HCT116 (cell line): ENCODE results near the gene MAP3K10. TPM values are rescaled to one million over a fixed set of nuclear protein-coding genes. Genes with fewer than 3 reads are reported as not detected.

Experiments used
- ATAC-seq: fragments of 200-7000 bp; cut with Tn5 transposase; 2 replicates; pipeline ENCODE4 v1.9.1; 2020; ENCODE audit warnings: mild to moderate bottlenecking, moderate library complexity
- BruUV-seq: library from RNA; stranded (reverse); fragments of 400-500 nt; replicated peaks from 2 replicates; lab custom pipeline; 2021; lab: Mats Ljungman, UMichigan
- CTCF ChIA-PET: fragments of 300-600 bp; sonication (Branson Sonifier 250); formaldehyde crosslinking; loops from one replicate; lab custom pipeline; 2021; ENCODE audit warnings: antibody characterized with exemption; lab: Charles Lee
- POLR2A ChIA-PET: fragments of 300-600, 350-600 bp; sonication (Branson Sonifier 250); formaldehyde crosslinking; loops from one replicate; lab custom pipeline; 2021; ENCODE audit warnings: antibody characterized with exemption; lab: Charles Lee
- RAD21 ChIA-PET, 2 experiments: fragments of 300-600 bp; sonication (Branson Sonifier 250); formaldehyde crosslinking; loops; one replicate each; lab custom pipeline; 2023; ENCODE audit warnings: low total read pairs in 2 of 2; ENCODE audit not compliant: uncharacterized antibody in 2 of 2, unreplicated experiment in 2 of 2, low non-redundant PET in 1 of 2; lab: Charles Lee
- DNase-seq: peaks from one replicate; pipeline ENCODE4 v3.0.0-alpha.2; 2010; ENCODE audit warnings: low read depth, low spot score
- H2AFZ ChIP-seq: fragments of 200-600 bp; shearing (Covaris generic), sonication (generic); 2 replicates; pipeline ENCODE4 v1.6.1; 2017; ENCODE audit warnings: low read depth, mixed run types, mixed read lengths, antibody characterized with exemption, low read length; ENCODE audit not compliant: poor library complexity, severe bottlenecking
- H3K27ac ChIP-seq: 2 replicates; pipeline ENCODE4 v1.5.1; 2012; ENCODE audit warnings: low read depth, low read length
- H3K27me3 ChIP-seq: fragments of 200-600 bp; sonication (generic); 2 replicates; pipeline ENCODE4 v1.6.1; 2016; ENCODE audit warnings: mixed run types, low read length, mixed read lengths; ENCODE audit not compliant: insufficient read depth
- H3K36me3 ChIP-seq, 2 experiments: fragments of 200-500 bp in 1 of 2; fragments of 200-600 bp in 1 of 2; sonication (Bioruptor generic) in 1 of 2; sonication (generic) in 1 of 2; 2 replicates each; pipeline versions ENCODE4 v1.5.1 to v1.6.1; 2014 to 2016; ENCODE audit warnings: low read length in 2 of 2, inconsistent platforms in 1 of 2, mixed read lengths in 1 of 2, mixed run types in 1 of 2; ENCODE audit not compliant: insufficient read depth in 2 of 2, control insufficient read depth in 1 of 2
- H3K4me1 ChIP-seq, 2 experiments: fragments of 200-600 bp in 1 of 2; sonication (generic) in 1 of 2; 2 replicates each; pipeline versions ENCODE4 v1.5.1 to v1.6.1; 2012 to 2017; ENCODE audit warnings: low read length in 2 of 2, inconsistent platforms in 1 of 2, mild to moderate bottlenecking in 1 of 2, mixed read lengths in 1 of 2, mixed run types in 1 of 2, moderate library complexity in 1 of 2; ENCODE audit not compliant: insufficient read depth in 2 of 2, control insufficient read depth in 1 of 2
- H3K4me2 ChIP-seq: fragments of 200-600 bp; sonication (generic); 2 replicates; pipeline ENCODE4 v1.6.1; 2017; ENCODE audit warnings: mixed run types, low read length, mixed read lengths
- H3K4me3 ChIP-seq, 2 experiments: fragments of 200-600 bp in 1 of 2; sonication (generic) in 1 of 2; replicated peaks in 1 of 2; 2 replicates each; pipeline ENCODE4 v1.5.1; 2011 to 2016; ENCODE audit warnings: low read length in 2 of 2, control low read depth in 1 of 2, low read depth in 1 of 2, mild to moderate bottlenecking in 1 of 2, mixed read lengths in 1 of 2, mixed run types in 1 of 2
- H3K79me2 ChIP-seq: fragments of 200-600 bp; sonication (generic); 2 replicates; pipeline ENCODE4 v1.6.1; 2017; ENCODE audit warnings: mild to moderate bottlenecking, mixed run types, low read length, moderate library complexity, mixed read lengths; ENCODE audit not compliant: insufficient read depth
- H3K9ac ChIP-seq: fragments of 200-600 bp; sonication (generic); 2 replicates; pipeline ENCODE4 v1.6.1; 2016; ENCODE audit warnings: low read length, mixed read lengths
- H3K9me2 ChIP-seq: fragments of 200-600 bp; sonication (generic), shearing (Covaris generic); 2 replicates; pipeline ENCODE4 v1.6.1; 2017; ENCODE audit warnings: mixed run types, mild to moderate bottlenecking, moderate library complexity; ENCODE audit not compliant: insufficient read depth
- H3K9me3 ChIP-seq, 2 experiments: fragments of 200-500 bp in 1 of 2; fragments of 200-600 bp in 1 of 2; sonication (Bioruptor generic) in 1 of 2; sonication (generic) in 1 of 2; 2 replicates each; pipeline ENCODE4 v1.6.1; 2014 to 2017; ENCODE audit warnings: low read length in 2 of 2, mixed read lengths in 2 of 2, inconsistent platforms in 1 of 2, low read depth in 1 of 2, mild to moderate bottlenecking in 1 of 2, mixed run types in 1 of 2, moderate library complexity in 1 of 2; ENCODE audit not compliant: control insufficient read depth in 1 of 2, insufficient read depth in 1 of 2
- H4K20me1 ChIP-seq: fragments of 200-600 bp; sonication (generic), shearing (Covaris generic); 2 replicates; pipeline ENCODE4 v1.6.1; 2017; ENCODE audit warnings: mixed run types, mild to moderate bottlenecking, moderate library complexity; ENCODE audit not compliant: insufficient read depth
- CBX3 ChIP-seq: IDR thresholded peaks from 2 replicates; pipeline ENCODE4 v1.6.1; 2012; ENCODE audit warnings: low read depth
- CEBPB ChIP-seq: IDR thresholded peaks from 2 replicates; pipeline ENCODE4 v1.6.1; 2012; ENCODE audit warnings: low read depth
- EGR1 ChIP-seq: IDR thresholded peaks from 2 replicates; pipeline ENCODE4 v1.6.1; 2012; ENCODE audit warnings: low read depth
- EZH2 ChIP-seq: fragments of 200-600 bp; sonication (generic); IDR thresholded peaks from 2 replicates; pipeline ENCODE4 v1.6.1; 2017; ENCODE audit warnings: antibody characterized with exemption, mixed run types
- FOSL1 ChIP-seq: IDR thresholded peaks from 2 replicates; pipeline ENCODE4 v1.6.1; 2012; ENCODE audit warnings: low read depth
- POLR2A ChIP-seq: IDR thresholded peaks from 2 replicates; pipeline ENCODE4 v1.7.0; 2011; ENCODE audit warnings: borderline replicate concordance; ENCODE audit not compliant: insufficient read depth, insufficient read length; ENCODE audit errors: extremely low read depth
- RAD21 ChIP-seq: IDR thresholded peaks from 2 replicates; pipeline ENCODE4 v1.6.1; 2012; ENCODE audit warnings: low read depth, mild to moderate bottlenecking
- TCF7L2 ChIP-seq: IDR thresholded peaks from 2 replicates; pipeline ENCODE4 v1.7.0; 2011; ENCODE audit warnings: borderline replicate concordance, inconsistent platforms; ENCODE audit not compliant: insufficient read depth, insufficient read length; ENCODE audit errors: extremely low read depth
- ZNF274 ChIP-seq: fragments of 200-500 bp; sonication (Bioruptor generic); IDR thresholded peaks from 2 replicates; pipeline ENCODE4 v1.6.1; 2014; ENCODE audit warnings: mild to moderate bottlenecking, low read depth, low read length, inconsistent platforms
- intact Hi-C: fragments of 100-400 bp; cut with micrococcal nuclease; formaldehyde crosslinking; loops from 2 replicates; pipeline ENCODE4 v1.10.0; 2022
- total RNA-seq: library from RNA; stranded (reverse); gene quantifications from one replicate; pipeline ENCODE4 v1.2.1, GENCODE V29; 2021; ENCODE audit not compliant: unreplicated experiment
- TF ChIP-seq, protein P1 (sequence below): IDR thresholded peaks from 2 replicates; pipeline ENCODE4 v1.6.1; 2012
- TF ChIP-seq, protein P2 (sequence below), 3 experiments: fragments of 200-600 bp in 1 of 3; sonication (generic) in 1 of 3; IDR thresholded peaks in 2 of 3; conservative IDR thresholded peaks in 1 of 3; 2 replicates each; pipeline ENCODE4 v1.5.1; 2012 to 2017; ENCODE audit warnings: low read depth in 2 of 3, low read length in 2 of 3, antibody characterized with exemption in 1 of 3, borderline replicate concordance in 1 of 3, control low read depth in 1 of 3, mild to moderate bottlenecking in 1 of 3, mixed read lengths in 1 of 3, mixed run types in 1 of 3, moderate library complexity in 1 of 3; ENCODE audit not compliant: insufficient read depth in 1 of 3

Gene MAP3K10
- total RNA-seq, 1 experiment from 2014 or later: 17.3 TPM

DNA sequence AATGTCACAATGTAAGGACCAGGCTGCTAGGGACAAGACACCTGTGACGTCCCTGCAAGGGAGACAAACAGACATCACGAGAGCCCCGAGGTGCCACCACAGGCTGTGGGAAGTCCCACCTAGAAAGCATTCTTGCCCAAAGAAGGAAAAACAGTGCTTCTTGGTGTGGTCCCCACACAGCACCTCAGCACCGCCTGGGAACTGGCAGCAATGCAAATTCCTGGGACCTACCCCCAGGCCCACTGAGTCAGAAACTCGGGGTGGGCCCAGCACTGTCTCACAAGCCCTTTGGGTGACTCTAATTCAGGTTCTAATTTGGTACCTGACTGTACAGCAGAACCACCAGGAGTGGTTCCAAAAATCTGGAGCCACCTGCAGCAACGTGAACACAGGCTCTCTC, 49.1 kb downstream of the MAP3K10 start:
- H3K27ac ChIP-seq: no peak overlapping the region
- no peaks in the 10 kb centered on the region for H4K20me1 ChIP-seq
- no peak overlapping the region for H2AFZ ChIP-seq
- DNase-seq (no peak), ATAC-seq (no peak)
- H3K79me2 ChIP-seq: peaks cover 10% of the 10 kb centered on the region; the same call in 1 of the 2 replicates
- no peak overlapping the region for H3K9ac ChIP-seq
- ChIA-PET POLR2A (no interaction called here), CTCF (no interaction called here), RAD21 (no interaction called here)
- no TSS peak for BruUV-seq
- no peak overlapping the region for H3K4me2 ChIP-seq
- no peaks in the 10 kb centered on the region for H3K9me3 ChIP-seq
- no peaks in the 10 kb centered on the region for H3K9me2 ChIP-seq
- no peaks in the 10 kb centered on the region for H3K27me3 ChIP-seq
- no peak overlapping the region for H3K4me3 ChIP-seq
- TF ChIP-seq EGR1 (no peak), CEBPB (no peak), ZNF274 (no peak)
- TF ChIP-seq, protein P1, sequence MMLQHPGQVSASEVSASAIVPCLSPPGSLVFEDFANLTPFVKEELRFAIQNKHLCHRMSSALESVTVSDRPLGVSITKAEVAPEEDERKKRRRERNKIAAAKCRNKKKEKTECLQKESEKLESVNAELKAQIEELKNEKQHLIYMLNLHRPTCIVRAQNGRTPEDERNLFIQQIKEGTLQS: no peak
- TF ChIP-seq, protein P2, sequence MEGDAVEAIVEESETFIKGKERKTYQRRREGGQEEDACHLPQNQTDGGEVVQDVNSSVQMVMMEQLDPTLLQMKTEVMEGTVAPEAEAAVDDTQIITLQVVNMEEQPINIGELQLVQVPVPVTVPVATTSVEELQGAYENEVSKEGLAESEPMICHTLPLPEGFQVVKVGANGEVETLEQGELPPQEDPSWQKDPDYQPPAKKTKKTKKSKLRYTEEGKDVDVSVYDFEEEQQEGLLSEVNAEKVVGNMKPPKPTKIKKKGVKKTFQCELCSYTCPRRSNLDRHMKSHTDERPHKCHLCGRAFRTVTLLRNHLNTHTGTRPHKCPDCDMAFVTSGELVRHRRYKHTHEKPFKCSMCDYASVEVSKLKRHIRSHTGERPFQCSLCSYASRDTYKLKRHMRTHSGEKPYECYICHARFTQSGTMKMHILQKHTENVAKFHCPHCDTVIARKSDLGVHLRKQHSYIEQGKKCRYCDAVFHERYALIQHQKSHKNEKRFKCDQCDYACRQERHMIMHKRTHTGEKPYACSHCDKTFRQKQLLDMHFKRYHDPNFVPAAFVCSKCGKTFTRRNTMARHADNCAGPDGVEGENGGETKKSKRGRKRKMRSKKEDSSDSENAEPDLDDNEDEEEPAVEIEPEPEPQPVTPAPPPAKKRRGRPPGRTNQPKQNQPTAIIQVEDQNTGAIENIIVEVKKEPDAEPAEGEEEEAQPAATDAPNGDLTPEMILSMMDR (IDR thresholded peaks at IDR 0.05 in 2 of 3, conservative IDR thresholded peaks at IDR 0.05 in 1 of 3; ENCODE audit: borderline replicate concordance in 1 of 3, insufficient read depth in 1 of 3, low read depth in 2 of 3, low read length in 2 of 3): no peak
- peaks cover 6 to 11% of the 10 kb centered on the region in 2 experiments; a peak in 3 of 4 replicates for H3K36me3 ChIP-seq
- intact Hi-C loops: no loop called here
- H3K4me1 ChIP-seq: no peaks in the 10 kb centered on the region

DNA sequence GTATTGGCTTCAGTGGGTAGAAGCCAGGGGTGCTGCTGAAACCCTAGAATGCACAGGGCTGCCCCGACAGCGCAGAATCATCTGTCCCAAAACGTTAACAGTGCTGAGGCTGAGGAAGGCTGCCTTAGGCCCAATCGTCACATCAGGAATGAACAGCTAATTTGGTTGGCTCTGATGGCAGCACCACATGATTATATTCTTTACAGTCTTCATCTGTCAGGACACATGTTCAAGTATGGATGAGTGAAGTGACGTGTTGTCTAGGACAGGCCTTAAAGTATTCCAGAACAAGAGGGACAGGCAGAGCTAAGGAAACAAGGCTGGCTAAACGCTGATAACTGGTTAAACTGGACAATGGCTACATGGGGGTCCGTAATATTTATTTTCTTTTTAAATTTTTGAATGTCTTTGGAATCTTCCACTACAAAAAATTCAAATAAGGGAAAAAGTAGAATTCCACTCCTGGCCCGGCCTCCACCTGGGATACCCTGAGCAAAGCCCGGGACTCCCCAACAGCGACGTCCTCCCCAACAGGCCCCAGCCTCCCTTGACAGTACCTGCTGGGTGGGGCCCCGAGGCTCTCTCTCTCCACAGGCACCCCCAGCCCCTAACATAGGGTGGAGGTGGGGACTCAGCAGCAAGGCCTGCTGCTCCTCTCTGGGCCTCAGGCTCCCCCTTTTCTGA, 50.0 kb downstream of the MAP3K10 start:
- Histone ChIP-seq H4K20me1 (no peaks in the 10 kb centered on the region), H3K36me3 (peaks cover 2 to 11% of the 10 kb centered on the region in 2 experiments; a peak in 3 of 4 replicates), H3K4me2 (no peak overlapping the region), H3K27me3 (no peaks in the 10 kb centered on the region), H3K9ac (no peak overlapping the region), H3K9me2 (no peaks in the 10 kb centered on the region), H3K4me1 (no peaks in the 10 kb centered on the region), H3K79me2 (peaks cover 11% of the 10 kb centered on the region; the same call in 1 of the 2 replicates), H3K27ac (no peak overlapping the region), H2AFZ (no peak overlapping the region), H3K9me3 (no peaks in the 10 kb centered on the region), H3K4me3 (no peak overlapping the region)
- CTCF ChIA-PET: no interaction called here
- TF ChIP-seq ZNF274 (no peak), EZH2 (no peak), RAD21 (no peak), EGR1 (no peak), FOSL1 (no peak), POLR2A (no peak), CBX3 (no peak), TCF7L2 (no peak)
- RAD21 ChIA-PET: no interaction called here
- ATAC-seq (no peak), DNase-seq (no peak)
- BruUV-seq: no TSS peak
- POLR2A ChIA-PET: no interaction called here
- intact Hi-C loops: no loop called here
